Smooth muscle cell (in vitro differentiated cells): ENCODE measurements around the gene STX18. TPM values are rescaled to one million over a fixed set of nuclear protein-coding genes. Genes with fewer than 3 reads are reported as not detected.
A peak's percentile ranks its signal among the peaks of the same experiment; 100 is the strongest.

Experiments
- DNase-seq: peaks from one replicate; lab custom pipeline; 2025; ENCODE audit not compliant: unreplicated experiment; lab: John Stamatoyannopoulos, UW
- H2AFZ ChIP-seq: fragments of 200-600 bp; sonication (generic); 2 replicates; pipeline ENCODE4 v1.6.0; 2016; ENCODE audit warnings: antibody characterized with exemption, low read depth, mild to moderate bottlenecking
- H3F3A ChIP-seq: fragments of 200-600 bp; sonication (generic); 2 replicates; pipeline ENCODE4 v1.6.0; 2017; ENCODE audit warnings: antibody characterized with exemption, low read depth
- H3K27ac ChIP-seq: fragments of 200-600 bp; sonication (generic); 2 replicates; pipeline ENCODE4 v1.5.1; 2016; ENCODE audit warnings: low read depth, mild to moderate bottlenecking
- H3K27me3 ChIP-seq: fragments of 200-600 bp; sonication (generic); 2 replicates; pipeline ENCODE4 v1.6.1; 2016; ENCODE audit warnings: low read depth, mild to moderate bottlenecking
- H3K36me3 ChIP-seq: fragments of 200-600 bp; sonication (generic); 2 replicates; pipeline ENCODE4 v1.5.1; 2016; ENCODE audit warnings: low read depth
- H3K4me1 ChIP-seq: fragments of 200-600 bp; sonication (generic); 2 replicates; pipeline ENCODE4 v1.5.1; 2016; ENCODE audit warnings: low read depth
- H3K4me2 ChIP-seq: fragments of 200-600 bp; sonication (generic); 2 replicates; pipeline ENCODE4 v1.6.0; 2016; ENCODE audit warnings: mild to moderate bottlenecking
- H3K4me3 ChIP-seq: fragments of 200-600 bp; sonication (generic); 2 replicates; pipeline ENCODE4 v1.5.1; 2016; ENCODE audit warnings: mild to moderate bottlenecking
- H3K79me2 ChIP-seq: fragments of 200-600 bp; sonication (generic); 2 replicates; pipeline ENCODE4 v1.6.0; 2016; ENCODE audit warnings: low read depth, mild to moderate bottlenecking
- H3K9ac ChIP-seq: fragments of 200-600 bp; sonication (generic); 2 replicates; pipeline ENCODE4 v1.6.0; 2016; ENCODE audit warnings: low read depth
- H3K9me3 ChIP-seq: fragments of 200-600 bp; sonication (generic); replicated peaks from 2 replicates; pipeline ENCODE4 v1.5.1; 2016; ENCODE audit warnings: low read depth
- H4K20me1 ChIP-seq: fragments of 200-600 bp; sonication (generic); 2 replicates; pipeline ENCODE4 v1.6.0; 2016; ENCODE audit warnings: low read depth
- WGBS: methylation state at CpG from one replicate; pipeline ENCODE4 v1.1.7; 2016; ENCODE audit warnings: low lambda C conversion rate; 5-methylcytosine and 5-hydroxymethylcytosine counted together
- polyA plus RNA-seq: library from polyadenylated mRNA; unstranded; fragments of >200 nt; fragmentation: Nextera tagmentation; extraction: Ambion mirVana; gene quantifications from 2 replicates; pipeline ENCODE4 v1.2.1, GENCODE V29; 2016
- total RNA-seq: library from RNA; depleted of rRNA; stranded (reverse); fragments of >200 nt; gene quantifications from 2 replicates; pipeline ENCODE4 v1.2.3, GENCODE V29; 2014
- TF ChIP-seq, protein P1 (sequence below): fragments of 200-600 bp; sonication (generic); IDR thresholded peaks from 2 replicates; pipeline ENCODE4 v1.5.1; 2017; ENCODE audit warnings: borderline replicate concordance, mild to moderate bottlenecking, antibody characterized with exemption; ENCODE audit not compliant: insufficient read depth, poor library complexity, severe bottlenecking

Gene STX18
- total and polyA plus RNA-seq, 2 experiments from 2014 or later: 17.7 to 23.3 TPM

DNA sequence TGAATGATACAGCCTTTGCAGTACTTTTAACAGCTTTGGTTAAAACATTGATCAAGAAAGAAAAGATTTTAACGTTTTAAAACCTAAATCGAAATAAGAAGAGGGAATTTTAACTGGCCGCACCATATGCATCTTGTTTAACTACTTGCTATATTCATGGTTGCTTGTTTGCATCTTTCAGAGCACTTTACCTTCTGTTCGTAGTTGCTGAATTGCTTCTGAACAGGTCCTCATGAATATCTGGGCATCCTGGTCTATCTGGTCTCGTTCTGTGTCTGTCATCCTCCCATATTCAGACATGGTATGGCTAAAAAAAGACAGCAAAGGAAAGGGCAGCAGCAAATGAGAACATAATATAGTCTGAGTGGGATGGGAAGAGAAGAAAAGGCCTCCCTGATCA is 82.7 kb downstream of the STX18 start:
- peaks cover 2% of the 10 kb centered on the region for H3K4me1 ChIP-seq
- H3K4me2 ChIP-seq: no peak overlapping the region
- no peaks in the 10 kb centered on the region for H3K79me2 ChIP-seq
- no peaks in the 10 kb centered on the region for H3K9me3 ChIP-seq
- DNase-seq: no peak
- H2AFZ ChIP-seq: no peak overlapping the region
- TF ChIP-seq, protein P1, sequence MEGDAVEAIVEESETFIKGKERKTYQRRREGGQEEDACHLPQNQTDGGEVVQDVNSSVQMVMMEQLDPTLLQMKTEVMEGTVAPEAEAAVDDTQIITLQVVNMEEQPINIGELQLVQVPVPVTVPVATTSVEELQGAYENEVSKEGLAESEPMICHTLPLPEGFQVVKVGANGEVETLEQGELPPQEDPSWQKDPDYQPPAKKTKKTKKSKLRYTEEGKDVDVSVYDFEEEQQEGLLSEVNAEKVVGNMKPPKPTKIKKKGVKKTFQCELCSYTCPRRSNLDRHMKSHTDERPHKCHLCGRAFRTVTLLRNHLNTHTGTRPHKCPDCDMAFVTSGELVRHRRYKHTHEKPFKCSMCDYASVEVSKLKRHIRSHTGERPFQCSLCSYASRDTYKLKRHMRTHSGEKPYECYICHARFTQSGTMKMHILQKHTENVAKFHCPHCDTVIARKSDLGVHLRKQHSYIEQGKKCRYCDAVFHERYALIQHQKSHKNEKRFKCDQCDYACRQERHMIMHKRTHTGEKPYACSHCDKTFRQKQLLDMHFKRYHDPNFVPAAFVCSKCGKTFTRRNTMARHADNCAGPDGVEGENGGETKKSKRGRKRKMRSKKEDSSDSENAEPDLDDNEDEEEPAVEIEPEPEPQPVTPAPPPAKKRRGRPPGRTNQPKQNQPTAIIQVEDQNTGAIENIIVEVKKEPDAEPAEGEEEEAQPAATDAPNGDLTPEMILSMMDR: no peak
- H3K36me3 ChIP-seq: no peaks in the 10 kb centered on the region
- WGBS: 88% methylated on average over 5 of the region's 5 CpGs
- no peaks in the 10 kb centered on the region for H3F3A ChIP-seq
- H3K9ac ChIP-seq: no peak overlapping the region
- no peaks in the 10 kb centered on the region for H4K20me1 ChIP-seq
- no peak overlapping the region for H3K27ac ChIP-seq
- H3K4me3 ChIP-seq: no peak overlapping the region
- H3K27me3 ChIP-seq: no peaks in the 10 kb centered on the region

DNA sequence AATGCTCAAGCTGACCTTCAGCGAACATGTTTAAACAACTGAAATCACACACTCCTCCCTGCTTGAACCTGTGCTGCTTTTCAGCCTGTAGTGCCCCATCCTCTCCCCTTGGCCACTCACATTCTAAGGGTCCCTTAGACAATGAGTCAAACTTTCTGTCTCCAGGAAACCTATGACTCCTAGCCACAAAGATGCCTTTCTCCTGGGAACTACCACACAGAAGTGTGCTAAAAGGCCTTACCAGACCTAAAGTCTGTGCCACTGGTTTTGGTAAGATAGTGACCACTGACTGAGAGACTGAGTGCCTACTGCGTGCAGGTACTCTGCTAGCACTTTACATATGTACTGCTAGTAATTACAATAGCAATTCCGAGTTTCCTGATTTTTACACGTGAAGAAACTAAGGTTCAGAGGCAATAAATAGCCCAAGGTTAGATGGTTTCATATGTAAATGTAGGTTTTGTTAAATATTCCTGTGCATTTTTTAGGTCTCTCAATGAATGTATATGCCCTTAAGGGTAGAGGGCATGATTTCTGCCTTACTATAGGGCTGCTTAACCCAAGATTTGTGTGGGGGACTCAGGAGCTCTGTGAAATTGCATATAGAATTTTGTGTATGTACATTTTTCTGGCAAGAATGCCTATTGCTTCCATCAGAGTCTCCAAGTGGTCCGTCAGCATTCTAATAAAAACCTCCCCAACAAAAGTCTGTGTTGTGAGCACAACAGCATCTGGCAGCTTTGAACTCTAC is 83.9 kb downstream of the STX18 start:
- H3K4me3 ChIP-seq: no peak overlapping the region
- H3K36me3 ChIP-seq: no peaks in the 10 kb centered on the region
- peak overlapping the region; percentile 85 for H3K27ac ChIP-seq
- no peaks in the 10 kb centered on the region for H3K9me3 ChIP-seq
- H4K20me1 ChIP-seq: no peaks in the 10 kb centered on the region
- H3K4me1 ChIP-seq: peaks cover 2% of the 10 kb centered on the region
- TF ChIP-seq, protein P1: no peak
- H3F3A ChIP-seq: no peaks in the 10 kb centered on the region
- no peaks in the 10 kb centered on the region for H3K79me2 ChIP-seq
- 43% methylated on average over 5 of the region's 5 CpGs for WGBS
- H3K4me2 ChIP-seq: peak overlapping the region; percentile 9
- no peak for DNase-seq
- no peak overlapping the region for H2AFZ ChIP-seq
- peak overlapping the region; percentile 8 for H3K9ac ChIP-seq
- H3K27me3 ChIP-seq: no peaks in the 10 kb centered on the region

DNA sequence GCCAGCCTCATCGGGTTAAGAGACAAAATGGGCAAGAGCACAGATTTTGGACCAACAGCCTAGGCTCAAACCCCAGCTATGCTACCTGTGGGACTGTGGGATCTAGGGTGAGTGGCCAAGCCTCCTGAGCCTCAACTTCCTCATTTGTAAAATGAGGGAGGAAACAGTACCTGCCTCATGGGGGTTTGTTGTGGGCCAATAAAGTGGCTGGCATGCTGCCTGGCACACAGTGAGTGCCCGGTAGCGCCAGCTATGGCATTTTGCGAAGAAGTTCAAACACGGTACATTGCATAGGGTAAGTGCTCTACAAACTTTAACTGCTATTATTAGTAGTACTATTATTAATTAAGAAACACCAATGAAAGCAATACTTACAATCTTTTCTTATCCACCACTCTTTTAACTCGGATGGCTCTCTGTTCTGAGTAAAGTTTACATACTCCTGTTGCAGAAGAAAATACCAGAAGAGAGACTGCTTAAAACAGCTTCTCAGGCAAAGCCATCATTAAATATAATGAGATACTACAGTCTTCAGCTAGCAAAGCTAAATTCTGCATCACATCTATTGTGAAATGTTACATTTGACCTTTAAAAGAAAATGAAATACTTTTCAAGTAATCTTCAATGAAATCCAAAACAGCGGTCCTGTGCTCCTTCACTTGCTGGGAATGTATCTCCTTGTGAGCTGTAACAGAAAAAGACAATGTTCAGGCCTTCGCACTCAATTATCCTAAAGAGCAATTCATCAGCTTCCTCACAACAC is 84.9 kb downstream of the STX18 start:
- WGBS: 90% methylated on average over 8 of the region's 8 CpGs
- Histone ChIP-seq H3K27me3 (no peaks in the 10 kb centered on the region), H3F3A (no peaks in the 10 kb centered on the region), H3K9me3 (no peaks in the 10 kb centered on the region), H2AFZ (no peak overlapping the region), H3K4me2 (no peak overlapping the region), H3K79me2 (no peaks in the 10 kb centered on the region), H3K27ac (peak overlapping the region; percentile 85), H3K36me3 (peaks cover 4% of the 10 kb centered on the region), H3K9ac (no peak overlapping the region), H4K20me1 (no peaks in the 10 kb centered on the region), H3K4me1 (peaks cover 2% of the 10 kb centered on the region), H3K4me3 (no peak overlapping the region)
- no peak for DNase-seq
- TF ChIP-seq, protein P1: no peak
